ENCODE measurements around the gene CHST4.

DNA sequence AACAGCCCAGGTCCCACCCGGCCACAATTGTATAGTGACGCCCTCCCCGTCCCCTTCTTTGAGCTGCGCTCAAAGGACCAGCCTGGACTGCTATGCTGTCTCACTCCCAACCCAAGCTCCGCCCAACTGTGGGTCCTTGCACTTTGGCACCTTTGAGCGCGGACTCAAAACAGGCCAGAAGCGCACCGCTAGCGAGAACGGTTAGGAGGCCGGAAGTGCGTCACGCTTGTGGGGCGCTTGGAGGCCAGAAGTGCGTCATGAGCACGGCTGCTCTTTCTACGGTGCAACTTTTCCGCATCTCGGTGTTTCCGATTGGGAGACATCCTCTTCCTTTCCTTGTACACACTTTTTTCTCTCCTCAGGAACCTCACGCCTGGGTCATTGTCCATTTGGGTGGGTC is 37.1 kb upstream of the CHST4 start, which contains the start of gene ZNF19:
- TF ChIP-seq CTCF (IDR thresholded peaks at IDR 0.05) (no peak), POLR2A (IDR thresholded peaks at IDR 0.05) (no peak), POLR2AphosphoS5 (IDR thresholded peaks at IDR 0.05; ENCODE audit: insufficient read depth in 1 of 2, low read depth in 1 of 2) (no peak)

Data from vagina (tissue), 2 donors.